Measurements from ENCODE around the gene PNPLA7. TPM values are rescaled to one million over a fixed set of nuclear protein-coding genes. Genes with fewer than 3 reads are reported as not detected.
"Not testable (repeated sequence)": the region's sequence is repeated elsewhere in the genome, so short reads cannot be mapped to it uniquely, and the experiment has no call there.

PNPLA7 gene
- total RNA-seq, 4 donors from 2014 or later: 12.2 to 97.0 (median 33.3) TPM

- H3K27ac ChIP-seq: peak overlapping the region; percentile 90
- WGBS: 22% methylated on average over 23 of the region's 58 CpGs
- peaks cover 41% of the 10 kb centered on the region for H3K4me1 ChIP-seq
- no peaks in the 10 kb centered on the region for H3K9me3 ChIP-seq
- no peaks in the 10 kb centered on the region for H3K27me3 ChIP-seq
- peak overlapping the region; percentile 95 for H3K4me3 ChIP-seq
- TF ChIP-seq CTCF (IDR thresholded peaks at IDR 0.05) (no peak), POLR2A (IDR thresholded peaks at IDR 0.05) (no peak), POLR2AphosphoS5 (IDR thresholded peaks at IDR 0.05) (no peak), EP300 (IDR thresholded peaks at IDR 0.05) (no peak)
- H3K36me3 ChIP-seq: peaks cover 20% of the 10 kb centered on the region
- peak in 1 of 2 donors; percentile 75 for DNase-seq (ENCODE audit: low spot score in 2 of 2)
Observed at GRCh38 chr9:137552022-137552768, 2.0 kb upstream of the PNPLA7 start.

GRCh38 chr9:137551264-137552021 is 1.2 kb upstream of the PNPLA7 start, which contains the start of gene MRPL41:
MRPL41 (plus strand) TSS chr9:137551879; CDS start chr9:137552082, 203 bp downstream.
- Histone ChIP-seq H3K9me3 (no peaks in the 10 kb centered on the region), H3K27ac (peak within 1 kb of the TSS; percentile 92), H3K36me3 (peaks cover 16% of the 10 kb centered on the region), H3K4me1 (peaks cover 48% of the 10 kb centered on the region), H3K4me3 (peak within 1 kb of the TSS; percentile 95), H3K27me3 (no peaks in the 10 kb centered on the region)
- DNase-seq (ENCODE audit: low spot score in 2 of 2): peak; percentile 90 to 91
- TF ChIP-seq POLR2A (IDR thresholded peaks at IDR 0.05) (peak in 1 of 2 donors; percentile 26), POLR2AphosphoS5 (IDR thresholded peaks at IDR 0.05) (no peak), CTCF (IDR thresholded peaks at IDR 0.05) (peak; percentile 32 to 55), EP300 (IDR thresholded peaks at IDR 0.05) (no peak)
- 0% methylated on average over 2 of the region's 106 CpGs for WGBS

- WGBS: 0% methylated on average over 11 of the region's 17 CpGs
Observed at GRCh38 chr9:137550958-137551263, 709 bp upstream of the PNPLA7 start.

GRCh38 chr9:137547687-137548543 is 2.3 kb downstream of the PNPLA7 start:
- H3K27ac ChIP-seq: peak overlapping the region; percentile 92
- H3K4me3 ChIP-seq: peak overlapping the region; percentile 95
- no peaks in the 10 kb centered on the region for H3K27me3 ChIP-seq
- no peaks in the 10 kb centered on the region for H3K9me3 ChIP-seq
- DNase-seq (ENCODE audit: low spot score in 2 of 2): peak in 1 of 2 donors; percentile 85
- 62% methylated on average over 17 of the region's 23 CpGs for WGBS
- H3K4me1 ChIP-seq: peaks cover 47% of the 10 kb centered on the region
- TF ChIP-seq POLR2A (IDR thresholded peaks at IDR 0.05) (no peak), EP300 (IDR thresholded peaks at IDR 0.05) (no peak), CTCF (IDR thresholded peaks at IDR 0.05) (no peak), POLR2AphosphoS5 (IDR thresholded peaks at IDR 0.05) (no peak)
- peaks cover 5% of the 10 kb centered on the region for H3K36me3 ChIP-seq

More at GRCh38 chr9:137550958-137551263, 709 bp upstream of the PNPLA7 start:
- DNase-seq (ENCODE audit: low spot score in 2 of 2); H3K9me3 ChIP-seq; H3K27me3 ChIP-seq: not testable (repeated sequence)
- peaks cover 48% of the 10 kb centered on the region for H3K4me1 ChIP-seq
- peaks cover 11% of the 10 kb centered on the region for H3K36me3 ChIP-seq
- peak overlapping the region; percentile 92 for H3K27ac ChIP-seq
- peak overlapping the region; percentile 95 for H3K4me3 ChIP-seq

GRCh38 chr9:137545123-137545522 is 5.1 kb downstream of the PNPLA7 start:
- WGBS: 84% methylated on average over 9 of the region's 10 CpGs
- Histone ChIP-seq H3K4me1 (peaks cover 34% of the 10 kb centered on the region), H3K4me3 (no peak overlapping the region), H3K27me3 (no peaks in the 10 kb centered on the region), H3K36me3 (peaks cover 19% of the 10 kb centered on the region), H3K27ac (peak overlapping the region; percentile 79), H3K9me3 (no peaks in the 10 kb centered on the region)
- TF ChIP-seq POLR2AphosphoS5 (IDR thresholded peaks at IDR 0.05) (no peak), EP300 (IDR thresholded peaks at IDR 0.05) (no peak), CTCF (IDR thresholded peaks at IDR 0.05) (no peak), POLR2A (IDR thresholded peaks at IDR 0.05) (no peak)
- DNase-seq (ENCODE audit: low spot score in 2 of 2): peak; percentile 85 to 86

All from suprapubic skin (tissue), 4 donors.